Hematopoietic multipotent progenitor cell (in vitro differentiated cells): Measurements from ENCODE around the gene IGBP1. TPM values are rescaled to one million over a fixed set of nuclear protein-coding genes. Genes with fewer than 3 reads are reported as not detected.
A peak's percentile ranks its signal among the peaks of the same experiment; 100 is the strongest.
"Not testable (repeated sequence)": the region's sequence is repeated elsewhere in the genome, so short reads cannot be mapped to it uniquely, and the experiment has no call there.

Source experiments
- DNase-seq, 3 donors: peaks; one replicate each; pipeline ENCODE4 v3.0.0-alpha.2; 2011 to 2015; ENCODE audit warnings: low read depth in 2 of 3, low spot score in 2 of 3
- total RNA-seq: library from RNA; depleted of rRNA; stranded (reverse); fragments of >200 nt; gene quantifications from one replicate; pipeline ENCODE4 v1.2.3, GENCODE V29; 2012

IGBP1 gene
- total RNA-seq, 1 donor: 84.3 TPM

DNA sequence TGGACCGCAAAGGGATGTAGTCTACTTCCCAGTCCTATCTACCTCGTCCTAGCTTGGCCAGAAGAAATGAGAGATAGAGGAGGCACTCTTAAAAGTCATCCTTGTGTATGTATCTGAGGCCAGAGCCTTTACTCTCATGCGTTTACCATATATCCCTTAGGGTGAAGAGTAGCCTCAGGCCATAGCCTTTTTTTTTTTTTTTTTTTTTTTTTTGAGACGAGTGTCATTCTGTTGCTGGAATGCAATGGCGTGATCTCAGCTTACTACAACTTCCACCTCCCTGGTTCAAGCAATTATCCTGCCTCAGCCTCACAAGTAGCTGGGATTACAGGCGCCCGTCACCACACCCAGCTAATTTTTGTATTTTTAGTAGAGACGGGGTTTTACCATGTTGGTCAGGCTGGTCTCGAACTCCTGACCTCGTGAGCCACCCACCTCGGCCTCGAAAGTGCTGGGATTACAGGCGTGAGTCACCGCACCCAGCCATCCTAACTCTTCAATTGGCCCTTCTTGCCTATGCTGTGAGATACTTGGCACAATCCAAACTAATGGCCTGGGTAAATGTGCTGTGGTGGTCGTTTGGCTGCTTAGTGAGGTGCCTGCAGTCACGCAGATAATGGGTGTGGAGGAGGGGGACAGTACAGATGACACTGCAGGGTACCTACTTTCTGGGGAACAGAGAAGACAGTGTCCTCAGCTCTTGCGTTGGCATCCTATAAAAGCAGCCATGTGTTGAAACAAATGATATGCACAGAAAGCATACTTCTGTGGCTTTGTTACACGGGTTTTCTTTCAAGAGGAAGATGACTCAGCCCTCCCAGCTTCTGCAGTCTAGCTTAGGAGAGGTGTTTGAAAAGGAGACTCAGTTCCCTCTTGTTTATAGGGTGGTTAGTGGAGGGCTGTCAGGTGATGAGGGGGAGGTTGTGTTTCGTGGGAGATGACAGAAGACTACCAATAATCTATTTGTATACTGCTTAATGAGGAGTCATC, 33.6 kb downstream of the IGBP1 start:
- DNase-seq: peak in 1 of 3 donors; percentile 3

GRCh38 chrX:70168238-70169188, 35.3 kb downstream of the IGBP1 start:
- no peak for DNase-seq

GRCh38 chrX:70169281-70169680, 36.0 kb downstream of the IGBP1 start:
- DNase-seq: no peak

GRCh38 chrX:70171624-70172023, 38.4 kb downstream of the IGBP1 start:
- no peak for DNase-seq

DNA sequence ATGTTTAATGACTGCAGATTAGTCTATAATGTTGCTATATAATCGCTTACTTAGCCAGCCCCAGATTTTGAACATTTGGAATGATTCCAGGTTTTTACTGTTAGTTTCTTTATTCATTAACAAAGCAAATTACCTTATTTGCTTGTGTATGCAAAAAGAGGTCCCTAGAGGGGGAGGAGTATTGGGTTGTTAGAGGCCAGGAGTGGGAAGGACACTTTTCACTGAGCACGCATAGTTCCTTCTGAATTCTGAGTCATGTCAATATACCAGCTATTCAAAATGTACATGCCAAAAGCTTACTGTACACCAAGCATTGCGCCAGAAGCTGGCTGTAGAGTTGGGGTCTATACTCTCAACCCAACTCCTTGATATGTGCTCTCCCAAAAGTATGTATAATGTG, 39.0 kb downstream of the IGBP1 start:
- no peak for DNase-seq

- no peak for DNase-seq
These were observed 39.7 kb downstream of the IGBP1 start for GRCh38 chrX:70172964-70173363.

DNA sequence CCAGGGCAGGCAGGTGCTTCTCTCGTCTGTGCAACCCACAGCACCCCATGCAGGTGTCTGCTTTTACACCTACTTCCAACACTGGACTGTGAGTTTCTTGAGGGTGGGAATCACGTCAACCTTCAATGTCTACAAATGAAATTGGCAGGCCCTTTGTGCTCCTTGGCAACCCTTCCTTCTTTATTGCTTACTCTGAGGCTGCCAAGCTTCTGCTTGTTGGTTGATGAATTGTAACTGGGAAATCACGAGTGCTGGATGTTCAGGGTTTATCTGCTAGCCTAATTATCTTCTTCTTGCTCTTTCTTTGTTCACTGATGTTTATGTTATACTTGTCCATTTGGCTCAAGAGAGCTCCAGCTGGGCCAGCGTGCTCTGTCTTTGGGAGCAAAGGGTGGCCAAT, 41.5 kb downstream of the IGBP1 start:
- DNase-seq: no peak

DNA sequence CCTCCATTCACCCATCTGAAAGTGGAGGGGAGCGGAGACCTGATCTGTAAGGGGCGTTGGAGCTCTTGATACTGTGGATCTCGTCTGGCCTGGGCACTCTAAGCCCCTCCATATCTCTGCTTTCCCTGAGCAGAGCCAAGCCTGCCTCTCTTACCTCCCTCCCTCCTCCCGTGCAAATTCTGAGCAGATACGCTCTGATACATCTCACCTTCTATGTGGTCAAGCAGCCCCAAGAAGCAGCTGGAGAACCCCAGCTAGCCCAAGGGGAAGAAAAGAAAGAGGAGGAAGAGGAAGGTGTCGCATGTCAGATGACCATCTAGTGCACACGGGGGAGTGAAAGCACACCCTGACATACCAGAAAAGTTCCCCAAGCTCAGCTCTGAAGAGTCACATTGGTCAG, 42.1 kb downstream of the IGBP1 start:
- no peak for DNase-seq

DNA sequence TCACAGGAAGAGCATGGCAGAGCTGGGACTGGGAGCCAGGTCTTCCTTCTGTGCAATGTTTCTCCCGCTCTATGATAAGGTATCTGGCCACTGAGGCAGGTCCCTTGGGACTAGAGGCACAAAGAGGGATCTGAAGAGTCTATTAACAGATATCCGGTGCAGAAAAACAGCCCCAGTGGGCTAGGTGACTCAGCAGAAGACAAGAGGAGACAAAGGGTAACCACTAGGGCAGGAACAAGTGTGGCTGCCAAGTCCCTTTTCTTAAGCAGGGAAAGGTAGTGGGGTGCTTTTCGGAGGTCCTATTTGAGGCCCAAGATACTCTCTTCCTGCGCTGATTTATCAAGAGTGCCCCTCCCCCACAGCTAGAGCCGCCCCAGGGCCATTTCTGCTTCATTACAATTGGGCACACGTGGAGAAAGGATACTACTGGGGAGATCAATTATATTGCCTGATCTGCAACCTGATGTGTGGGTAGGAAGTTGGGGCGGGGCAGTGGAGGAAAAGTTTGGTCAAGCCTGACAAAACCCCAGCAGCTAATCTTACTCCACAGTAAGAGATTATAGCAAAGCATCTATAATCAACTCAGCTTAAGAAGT, 43.8 kb downstream of the IGBP1 start, which contains the start of gene DGAT2L6:
DGAT2L6 (plus strand) TSS at position 546 of the 596 bp plus-strand sequence. CDS start 100 bp downstream, outside the sequence.
- DNase-seq: peak in 1 of 3 donors; percentile 17

- DNase-seq: no peak
These were observed 49.8 kb downstream of the IGBP1 start for GRCh38 chrX:70183091-70183490.

DNA sequence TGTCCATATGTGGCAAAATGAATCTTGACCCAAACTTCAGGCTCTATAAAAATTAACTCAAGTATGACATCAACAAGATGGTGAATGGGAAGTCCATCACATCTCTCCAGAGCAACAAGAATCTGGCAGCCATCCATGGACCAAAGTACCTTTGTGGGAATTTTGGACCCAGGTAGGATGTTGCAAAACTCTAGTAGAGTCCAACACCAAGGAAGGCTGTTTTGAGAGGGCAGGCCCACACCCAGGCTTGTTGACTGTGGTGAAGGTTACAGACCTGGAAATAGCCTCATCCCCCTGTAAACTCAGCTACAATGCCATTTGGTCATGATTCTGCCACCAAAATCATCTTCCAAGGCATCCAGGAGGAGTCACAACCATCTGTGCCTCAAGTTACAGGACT, 57.0 kb downstream of the IGBP1 start:
- DNase-seq: no peak

DNA sequence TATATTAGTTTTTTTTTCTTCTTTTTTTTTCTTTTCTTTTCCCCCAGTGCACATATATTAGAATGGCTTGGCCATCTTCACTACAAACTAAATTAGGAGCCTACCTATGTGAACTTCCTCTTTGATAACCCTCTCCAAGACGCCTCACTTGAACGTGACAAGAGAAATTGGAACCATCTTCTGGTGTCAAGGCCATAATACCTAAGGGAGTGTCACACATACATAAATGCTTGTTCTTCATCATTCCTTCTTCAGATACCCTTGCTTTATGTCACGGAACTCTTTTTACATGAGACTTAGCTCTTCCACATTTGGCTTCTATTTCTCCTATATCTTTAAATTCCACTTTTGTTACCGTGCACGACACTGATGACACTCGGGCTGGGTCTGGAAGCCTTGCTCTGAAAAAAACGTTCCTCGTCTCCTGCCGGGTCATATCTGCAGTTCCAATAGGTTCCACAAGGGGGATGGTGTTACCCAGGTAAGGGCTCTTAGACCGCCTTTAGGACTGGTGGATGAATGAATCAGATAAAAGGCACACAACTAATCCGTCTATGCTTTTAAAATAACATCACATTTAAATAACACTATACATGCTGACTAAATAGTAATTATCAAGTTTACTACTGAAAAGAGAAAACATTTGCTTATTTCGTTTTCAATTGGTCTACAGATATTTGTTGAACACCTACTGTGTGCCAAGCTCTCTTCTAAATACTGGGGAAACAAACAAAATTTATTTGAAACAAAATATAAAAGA, 63.9 kb downstream of the IGBP1 start:
- DNase-seq: peak; percentile 26 to 59 (median 33)

DNA sequence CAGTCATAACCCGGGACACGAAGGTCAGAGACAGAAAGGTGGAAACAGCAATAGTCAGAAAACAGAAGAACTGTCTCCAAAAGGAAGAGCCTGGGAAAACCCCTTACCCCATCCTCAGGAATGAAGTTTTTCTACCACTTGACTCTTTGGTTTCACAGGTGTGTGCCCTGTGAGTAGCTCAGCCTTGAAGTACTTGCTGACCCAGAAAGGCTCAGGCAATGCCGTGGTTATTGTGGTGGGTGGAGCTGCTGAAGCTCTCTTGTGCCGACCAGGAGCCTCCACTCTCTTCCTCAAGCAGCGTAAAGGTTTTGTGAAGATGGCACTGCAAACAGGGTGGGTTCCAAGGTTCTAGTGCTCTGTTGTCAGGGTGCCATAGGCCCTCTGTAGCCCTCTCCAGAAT, 68.5 kb downstream of the IGBP1 start:
- no peak for DNase-seq

DNA sequence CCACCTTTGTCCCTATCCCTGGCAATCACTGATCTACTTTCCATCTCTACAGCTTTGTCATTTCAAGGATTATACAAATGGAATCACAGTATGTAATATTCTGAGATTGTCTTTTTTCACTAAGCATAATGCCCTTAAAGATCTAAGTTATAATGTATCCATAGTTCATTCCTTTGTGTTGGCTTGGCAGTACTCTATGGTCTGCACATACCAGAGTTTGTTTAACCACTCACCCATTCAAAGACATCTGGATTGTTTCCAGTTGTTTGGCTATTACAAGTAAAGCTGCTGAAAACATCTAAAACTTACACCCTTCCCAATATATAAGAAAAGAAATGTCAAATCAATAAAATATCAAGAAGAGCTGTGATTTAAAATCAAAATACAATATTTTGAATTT, 75.2 kb downstream of the IGBP1 start:
- DNase-seq: no peak

- DNase-seq: not testable (repeated sequence)
These were observed 76.3 kb downstream of the IGBP1 start for GRCh38 chrX:70209570-70209969.

Other genes with a start within 250 kb of the IGBP1 start
- not detected for gene AWAT2, start 83.5 kb upstream of the IGBP1 start, total RNA-seq
- gene OTUD6A, start 71.0 kb upstream of the IGBP1 start, total RNA-seq: not detected
- not detected for gene DGAT2L6, start 44.0 kb downstream of the IGBP1 start, total RNA-seq
- not detected for gene AWAT1, start 101.2 kb downstream of the IGBP1 start, total RNA-seq
- gene P2RY4, start 126.8 kb downstream of the IGBP1 start, total RNA-seq: 0.81 TPM
- gene ARR3, start 134.9 kb downstream of the IGBP1 start, total RNA-seq: not detected
- not detected for gene RAB41, start 148.7 kb downstream of the IGBP1 start, total RNA-seq
- 10.8 TPM for gene PDZD11, start 156.5 kb downstream of the IGBP1 start, total RNA-seq
- 0.81 TPM for gene KIF4A, start 156.7 kb downstream of the IGBP1 start, total RNA-seq